Measurements from ENCODE around the gene PSME2. TPM values are rescaled to one million over a fixed set of nuclear protein-coding genes. Genes with fewer than 3 reads are reported as not detected.

Gene PSME2
- total and polyA plus RNA-seq, 2 experiments from 2014 or later, result 38.3 to 164 TPM

DNA sequence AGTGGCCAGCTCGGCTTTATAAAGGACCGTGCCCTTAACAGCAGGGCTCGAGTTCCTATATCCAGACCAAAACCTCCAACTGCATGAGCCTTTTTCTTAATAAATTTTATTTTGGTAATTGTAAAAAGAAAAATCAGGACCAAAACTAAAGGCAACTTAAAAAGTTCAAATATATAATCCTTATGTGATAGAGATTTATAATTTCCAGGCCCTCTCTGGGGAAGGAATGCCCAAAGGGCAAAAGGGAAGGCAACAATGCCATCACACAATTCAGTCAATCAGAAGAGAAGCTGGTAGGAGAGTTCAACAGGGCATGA is 42.6 kb upstream of the PSME2 start:
- Histone ChIP-seq H3K4me1 (ENCODE audit: insufficient read depth) (peaks cover 13% of the 10 kb centered on the region), H3K9me3 (ENCODE audit: low read depth) (no peaks in the 10 kb centered on the region), H3K9me2 (ENCODE audit: insufficient read depth) (no peaks in the 10 kb centered on the region), H2AFZ (peak overlapping the region; percentile 78), H4K20me1 (ENCODE audit: insufficient read depth) (no peaks in the 10 kb centered on the region), H3F3A (ENCODE audit: insufficient read depth) (peaks cover 12% of the 10 kb centered on the region), H3K79me2 (ENCODE audit: insufficient read depth) (peaks cover 53% of the 10 kb centered on the region), H3K27me3 (replicated peaks; ENCODE audit: insufficient read depth) (no peaks in the 10 kb centered on the region), H3K4me3 (peak overlapping the region; percentile 96), H3K27ac (peak overlapping the region; percentile 59), H3K9ac (peak overlapping the region; percentile 87), H3K36me3 (ENCODE audit: low read depth) (no peaks in the 10 kb centered on the region), H3K4me2 (ENCODE audit: unreplicated experiment) (peak overlapping the region; percentile 91)
- WGBS, 2 experiments (ENCODE audit: low coverage in 1 of 2, low lambda C conversion rate in 2 of 2, missing lambda C conversion rate in 2 of 2), result 2 to 4% methylated on average over 3 of the region's 3 CpGs
- in situ Hi-C loops (cut with MboI), result no loop called here
- no peak for DNase-seq
- no peak for TF ChIP-seq EZH2phosphoT487 (IDR thresholded peaks at IDR 0.05; ENCODE audit: insufficient read depth, low read depth)
- TF ChIP-seq EZH2 (IDR thresholded peaks at IDR 0.05; ENCODE audit: insufficient read depth, poor library complexity, severe bottlenecking), result no peak

DNA sequence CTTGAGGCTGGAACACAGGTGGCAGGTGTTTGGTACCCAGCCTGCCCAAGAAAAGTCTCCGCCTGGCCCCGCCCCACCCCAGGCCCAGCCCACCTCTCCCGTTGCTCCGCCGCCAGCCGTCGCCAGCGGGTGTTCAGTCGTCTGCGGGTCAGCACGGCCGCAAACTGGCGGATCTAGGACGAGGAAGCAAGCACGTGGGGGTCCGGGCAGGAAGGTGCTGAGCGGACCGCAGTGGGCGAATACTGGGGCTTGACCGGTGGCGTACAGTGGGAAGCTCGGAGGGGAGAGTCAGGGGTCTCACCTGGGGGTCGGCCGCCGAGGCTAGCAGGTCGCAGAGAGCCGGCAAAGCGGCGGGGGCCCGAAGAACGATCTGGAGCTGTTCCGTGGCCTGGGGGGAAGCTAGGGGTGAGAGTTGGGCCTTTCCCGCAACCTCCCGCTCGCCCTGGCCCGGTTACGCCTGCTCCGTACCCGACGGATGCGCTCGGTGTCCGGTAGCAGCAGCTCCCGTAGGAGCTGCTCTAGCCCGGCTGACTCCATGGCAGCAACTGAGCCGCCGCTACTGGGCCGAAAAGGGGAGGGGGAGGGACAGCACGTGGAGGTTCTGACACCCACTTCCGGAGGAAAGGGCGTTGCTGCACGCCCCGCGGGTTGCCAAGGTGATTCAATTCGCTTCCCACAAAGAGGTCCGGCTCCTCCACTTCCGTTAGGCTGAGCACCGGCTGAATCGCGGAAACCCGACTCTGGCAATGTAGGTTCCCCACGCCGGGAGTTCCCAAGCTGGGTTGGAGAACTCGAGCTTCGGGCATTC is 42.0 kb upstream of the PSME2 start, which contains the start of gene IPO4:
Gene IPO4, minus strand, starts transcription at position 566 of the 808 bp plus-strand sequence. Its CDS starts 29 bp downstream, at position 537.
- H3K9me3 ChIP-seq (ENCODE audit: low read depth), result no peaks in the 10 kb centered on the region
- H3K4me3 ChIP-seq, result peak within 1 kb of the TSS; percentile 96
- H3K36me3 ChIP-seq (ENCODE audit: low read depth), result no peaks in the 10 kb centered on the region
- no peaks in the 10 kb centered on the region for H4K20me1 ChIP-seq (ENCODE audit: insufficient read depth)
- no peak for TF ChIP-seq EZH2phosphoT487 (IDR thresholded peaks at IDR 0.05; ENCODE audit: insufficient read depth, low read depth)
- no peak for TF ChIP-seq EZH2 (IDR thresholded peaks at IDR 0.05; ENCODE audit: insufficient read depth, poor library complexity, severe bottlenecking)
- H3K9ac ChIP-seq, result peak within 1 kb of the TSS; percentile 87
- H3K4me2 ChIP-seq (ENCODE audit: unreplicated experiment), result peak within 1 kb of the TSS; percentile 91
- WGBS, 2 experiments (ENCODE audit: low coverage in 1 of 2, low lambda C conversion rate in 2 of 2, missing lambda C conversion rate in 2 of 2), result 1% methylated on average over 57 to 62 of the region's 65 CpGs
- H3K4me1 ChIP-seq (ENCODE audit: insufficient read depth), result peaks cover 13% of the 10 kb centered on the region
- H2AFZ ChIP-seq, result peak within 1 kb of the TSS; percentile 78
- peak within 1 kb of the TSS; percentile 68 for H3K27ac ChIP-seq
- H3K9me2 ChIP-seq (ENCODE audit: insufficient read depth), result no peaks in the 10 kb centered on the region
- H3F3A ChIP-seq (ENCODE audit: insufficient read depth), result peaks cover 12% of the 10 kb centered on the region
- DNase-seq, result peak; percentile 99
- no peaks in the 10 kb centered on the region for H3K27me3 ChIP-seq (replicated peaks; ENCODE audit: insufficient read depth)
- in situ Hi-C loops (cut with MboI), result no loop called here
- peaks cover 47% of the 10 kb centered on the region for H3K79me2 ChIP-seq (ENCODE audit: insufficient read depth)

DNA sequence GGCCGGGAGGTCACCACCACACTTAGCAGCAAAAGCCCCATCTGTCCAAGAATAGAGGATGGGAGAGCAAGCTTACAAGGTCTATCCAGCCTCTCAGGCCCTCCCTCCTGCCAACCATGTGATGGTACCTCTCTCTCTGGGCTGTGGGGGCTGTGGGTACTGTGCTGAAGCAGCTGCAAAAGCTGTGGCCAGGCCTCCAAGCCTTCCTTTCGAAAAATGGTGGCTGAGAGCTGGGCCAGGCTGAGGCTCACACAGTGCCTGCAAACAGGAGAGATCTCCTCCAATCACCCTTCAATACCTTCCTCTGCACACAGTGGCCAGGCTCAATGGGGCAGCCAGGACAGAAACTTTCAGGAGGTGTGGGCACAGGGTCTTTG is 41.1 kb upstream of the PSME2 start:
- WGBS, 2 experiments (ENCODE audit: low coverage in 1 of 2, low lambda C conversion rate in 2 of 2, missing lambda C conversion rate in 2 of 2), result 55 to 79% methylated on average over 2 of the region's 2 CpGs

DNA sequence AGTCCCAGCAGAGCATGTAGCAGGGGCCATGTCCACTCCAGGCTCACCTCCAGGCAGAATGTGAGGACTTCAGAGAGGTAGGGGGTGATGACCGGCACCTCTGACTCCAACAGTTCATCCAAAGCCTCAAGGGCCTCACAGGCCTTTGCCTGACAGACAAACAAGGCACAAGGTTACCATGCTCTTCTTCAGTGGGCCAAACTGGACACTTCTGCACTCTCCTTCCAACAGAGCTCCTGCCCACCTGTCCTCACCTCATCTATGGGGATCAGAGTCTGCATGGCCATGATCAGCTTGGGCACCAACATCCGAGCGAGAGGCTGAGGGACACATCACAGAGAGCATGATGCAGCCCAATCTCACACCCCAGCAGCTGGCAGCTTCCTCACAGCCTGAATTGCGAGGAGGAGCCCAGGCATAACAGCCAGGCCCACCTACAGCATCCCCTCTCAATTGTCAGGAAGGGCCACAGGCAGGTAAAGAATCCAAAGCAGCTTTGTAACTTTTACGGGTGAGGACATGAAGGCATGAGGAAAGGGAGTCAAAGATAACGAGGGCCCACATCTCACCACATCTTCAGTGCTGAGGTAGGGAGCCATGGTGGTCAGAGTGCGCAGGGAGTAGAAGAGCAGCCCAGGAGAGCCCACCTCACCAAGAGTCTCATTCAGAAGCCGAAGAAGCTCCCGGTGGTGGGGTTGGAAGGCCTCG is 40.6 kb upstream of the PSME2 start:
- no peak for TF ChIP-seq EZH2phosphoT487 (IDR thresholded peaks at IDR 0.05; ENCODE audit: insufficient read depth, low read depth)
- no peak for TF ChIP-seq EZH2 (IDR thresholded peaks at IDR 0.05; ENCODE audit: insufficient read depth, poor library complexity, severe bottlenecking)
- Histone ChIP-seq H3K9ac (no peak overlapping the region), H3K9me2 (ENCODE audit: insufficient read depth) (no peaks in the 10 kb centered on the region), H3K4me1 (ENCODE audit: insufficient read depth) (peaks cover 13% of the 10 kb centered on the region), H3K9me3 (ENCODE audit: low read depth) (no peaks in the 10 kb centered on the region), H3K79me2 (ENCODE audit: insufficient read depth) (peaks cover 32% of the 10 kb centered on the region), H3K27me3 (replicated peaks; ENCODE audit: insufficient read depth) (no peaks in the 10 kb centered on the region), H3F3A (ENCODE audit: insufficient read depth) (peaks cover 12% of the 10 kb centered on the region), H3K4me3 (no peak overlapping the region), H3K27ac (no peak overlapping the region), H3K36me3 (ENCODE audit: low read depth) (no peaks in the 10 kb centered on the region), H2AFZ (no peak overlapping the region), H4K20me1 (ENCODE audit: insufficient read depth) (no peaks in the 10 kb centered on the region), H3K4me2 (ENCODE audit: unreplicated experiment) (peak overlapping the region; percentile 91)
- WGBS, 2 experiments (ENCODE audit: low coverage in 1 of 2, low lambda C conversion rate in 2 of 2, missing lambda C conversion rate in 2 of 2), result 91 to 92% methylated on average over 10 of the region's 10 CpGs
- no peak for DNase-seq
- in situ Hi-C loops (cut with MboI), result no loop called here

More for the DNA sequence above, 41.1 kb upstream of the PSME2 start:
- Histone ChIP-seq H3K4me2 (ENCODE audit: unreplicated experiment) (peak overlapping the region; percentile 91), H4K20me1 (ENCODE audit: insufficient read depth) (no peaks in the 10 kb centered on the region), H3K27ac (no peak overlapping the region), H3F3A (ENCODE audit: insufficient read depth) (peaks cover 12% of the 10 kb centered on the region), H3K27me3 (replicated peaks; ENCODE audit: insufficient read depth) (no peaks in the 10 kb centered on the region), H3K4me1 (ENCODE audit: insufficient read depth) (peaks cover 13% of the 10 kb centered on the region), H2AFZ (no peak overlapping the region; the same call in 1 of the 2 replicates), H3K9ac (0 out of 2 replicates have a peak overlapping the region, but pooled peaks have one; percentile 87), H3K4me3 (peak overlapping the region; percentile 96), H3K79me2 (ENCODE audit: insufficient read depth) (peaks cover 38% of the 10 kb centered on the region), H3K9me2 (ENCODE audit: insufficient read depth) (no peaks in the 10 kb centered on the region), H3K36me3 (ENCODE audit: low read depth) (no peaks in the 10 kb centered on the region), H3K9me3 (ENCODE audit: low read depth) (no peaks in the 10 kb centered on the region)
- DNase-seq, result no peak
- TF ChIP-seq EZH2phosphoT487 (IDR thresholded peaks at IDR 0.05; ENCODE audit: insufficient read depth, low read depth), result no peak
- no peak for TF ChIP-seq EZH2 (IDR thresholded peaks at IDR 0.05; ENCODE audit: insufficient read depth, poor library complexity, severe bottlenecking)
- in situ Hi-C loops (cut with MboI), result no loop called here

Measured in GM23248 (cell line).